GM11168 (cell line): Measurements from ENCODE around the gene ST6GALNAC1.
"Not testable (repeated sequence)": the region's sequence is repeated elsewhere in the genome, so short reads cannot be mapped to it uniquely, and the experiment has no call there.

Source experiments
- in situ Hi-C: fragments of 300-500 bp; cut with MboI; formaldehyde crosslinking; loops from one replicate; pipeline ENCODE4 v1.12.0; 2022; ENCODE audit warnings: low sequenced_read_pairs; ENCODE audit not compliant: unreplicated experiment

The ST6GALNAC1 gene

DNA sequence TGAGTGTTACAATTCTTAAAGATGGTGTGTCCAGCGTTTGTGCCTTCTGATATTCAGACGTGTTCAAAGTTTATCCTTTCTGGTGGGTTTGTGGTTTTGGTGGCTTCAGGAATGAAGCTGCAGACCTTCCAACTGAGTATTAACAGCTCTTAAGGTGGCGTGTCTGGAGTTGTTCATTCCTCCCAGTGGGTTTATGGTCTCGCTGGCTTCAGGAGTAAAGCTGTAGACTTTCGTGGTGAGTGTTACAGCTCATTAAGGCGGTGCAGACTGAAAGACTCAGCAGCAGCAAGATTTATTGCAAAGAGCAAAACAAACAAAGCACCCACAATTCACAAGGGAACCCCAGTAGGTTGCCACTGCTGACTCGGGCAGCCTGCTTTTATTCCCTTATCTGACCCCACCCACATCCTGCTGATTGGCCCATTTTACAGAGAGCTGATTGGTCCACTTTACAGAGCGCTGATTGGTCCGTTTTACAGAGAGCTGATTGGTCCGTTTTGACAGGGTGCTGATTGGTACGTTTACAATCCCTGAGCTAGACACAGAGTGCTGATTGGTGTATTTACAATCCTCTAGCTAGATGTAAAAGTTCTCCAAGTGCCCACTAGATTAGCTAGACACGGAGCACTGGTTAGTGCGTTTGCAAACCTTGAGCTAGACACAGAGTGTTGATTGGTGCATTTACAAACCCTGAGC, 29.3 kb downstream of the ST6GALNAC1 start:
- in situ Hi-C loops, result not testable (repeated sequence)

DNA sequence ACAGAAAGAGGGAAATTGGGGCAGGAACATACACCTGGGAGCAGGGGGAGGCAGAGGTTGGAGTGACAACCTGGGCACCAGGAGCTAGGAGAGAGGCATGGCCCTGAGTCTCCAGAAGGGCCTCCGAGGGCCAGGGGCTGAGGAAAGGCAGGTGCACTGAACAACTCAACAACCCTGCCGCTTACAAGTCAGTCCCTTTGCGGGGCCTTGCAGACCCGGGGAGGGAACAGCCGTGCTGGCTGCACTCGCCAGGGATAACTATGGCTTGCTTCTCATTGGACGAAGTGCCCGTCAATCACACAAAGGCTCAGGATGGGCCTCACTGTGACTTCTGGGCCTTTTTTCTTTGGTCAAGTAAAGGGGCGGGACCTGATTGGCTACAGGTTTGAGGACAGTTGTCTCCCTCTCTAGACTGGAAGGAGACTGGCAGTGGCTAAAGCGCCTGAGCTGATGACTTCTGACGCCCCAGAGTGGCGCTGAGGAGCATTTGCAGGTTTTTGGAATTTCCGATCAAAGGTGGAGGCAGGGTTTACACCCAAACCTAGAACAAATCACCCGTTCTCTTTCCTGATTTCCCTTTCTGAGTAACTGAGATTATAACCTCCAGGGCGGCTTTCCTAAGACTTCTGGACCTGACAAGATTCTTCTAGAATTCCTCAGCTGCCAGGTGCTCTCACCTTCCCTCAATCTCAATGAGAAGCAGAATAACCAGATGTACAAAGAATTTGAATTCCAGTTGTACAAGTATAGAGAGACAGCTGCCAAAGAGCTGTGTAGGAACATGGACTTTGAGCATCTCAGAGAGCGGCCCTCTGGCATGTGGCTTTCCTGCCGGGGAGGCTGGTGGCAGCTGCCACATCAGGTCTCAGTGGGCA, 30.3 kb downstream of the ST6GALNAC1 start:
- in situ Hi-C loops, result no loop called here

DNA sequence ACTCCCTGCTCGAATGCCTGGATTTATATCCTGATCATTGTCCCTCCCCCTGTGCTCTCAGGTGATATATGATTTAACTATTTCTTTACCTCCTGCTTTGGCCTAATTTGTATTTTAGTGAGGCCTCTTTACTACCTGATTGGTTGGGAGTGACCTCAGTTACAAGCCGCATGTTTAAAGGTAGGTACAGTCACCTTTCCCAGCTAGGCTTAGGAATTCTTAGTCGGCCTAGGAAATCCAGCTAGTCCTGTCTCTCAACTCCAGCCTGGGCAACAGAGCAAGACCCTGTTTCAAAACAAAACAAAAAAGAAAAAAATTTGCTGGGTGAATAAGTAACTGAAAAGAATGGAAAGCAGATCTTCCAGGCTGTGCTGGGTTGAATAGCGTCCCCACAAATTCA, 31.1 kb downstream of the ST6GALNAC1 start:
- in situ Hi-C loops, result no loop called here

DNA sequence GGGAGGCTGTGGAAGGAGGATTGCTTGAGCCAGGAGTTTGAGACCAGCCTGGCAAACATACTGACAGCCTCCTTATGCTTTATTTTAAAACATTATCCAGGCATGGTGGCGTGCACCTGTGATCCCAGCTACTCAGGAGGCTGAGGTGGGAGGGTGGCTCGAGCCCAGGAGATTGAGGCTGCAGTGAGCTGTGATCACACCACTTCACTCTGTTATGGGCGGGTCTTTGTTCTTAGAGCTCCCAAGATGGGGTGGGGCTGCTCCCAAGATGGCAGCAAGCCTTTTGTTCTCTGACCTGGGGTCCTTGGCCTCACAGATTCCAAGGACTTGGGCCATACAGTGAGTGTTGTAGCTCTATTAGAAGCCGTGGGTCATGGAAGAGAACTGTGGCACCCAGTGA, 31.8 kb downstream of the ST6GALNAC1 start:
- in situ Hi-C loops, result no loop called here

DNA sequence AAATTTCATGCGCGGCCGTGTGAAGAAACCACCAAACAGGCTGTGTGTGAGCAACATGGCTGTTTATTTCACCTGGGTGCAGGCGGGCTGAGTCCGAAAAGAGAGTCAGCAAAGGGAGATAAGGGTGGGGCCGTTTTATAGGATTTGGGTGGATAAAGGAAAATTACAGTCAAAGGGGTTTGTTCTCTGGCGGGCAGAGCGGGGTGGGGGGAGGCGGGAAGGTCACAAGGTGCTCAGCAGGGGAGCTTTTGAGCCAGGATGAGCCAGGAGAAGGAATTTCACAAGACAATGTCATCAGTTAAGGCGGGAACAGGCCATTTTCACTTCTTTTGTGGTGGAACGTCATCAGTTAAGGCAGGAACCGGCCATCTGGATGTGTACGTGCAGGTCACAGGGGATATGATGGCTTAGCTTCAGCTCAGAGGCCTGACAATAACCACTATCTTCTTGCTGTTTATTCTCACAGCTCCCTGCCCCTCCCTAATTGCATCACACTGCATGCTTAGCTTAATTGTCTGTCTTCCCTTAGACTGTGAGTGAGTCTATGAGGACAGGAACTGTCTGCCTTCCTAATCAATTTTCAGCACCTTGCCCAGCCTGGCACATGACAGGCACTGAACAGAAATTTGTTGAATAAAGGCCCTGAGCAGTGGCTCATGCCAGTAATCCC, 32.3 kb downstream of the ST6GALNAC1 start:
- in situ Hi-C loops, result not testable (repeated sequence)

DNA sequence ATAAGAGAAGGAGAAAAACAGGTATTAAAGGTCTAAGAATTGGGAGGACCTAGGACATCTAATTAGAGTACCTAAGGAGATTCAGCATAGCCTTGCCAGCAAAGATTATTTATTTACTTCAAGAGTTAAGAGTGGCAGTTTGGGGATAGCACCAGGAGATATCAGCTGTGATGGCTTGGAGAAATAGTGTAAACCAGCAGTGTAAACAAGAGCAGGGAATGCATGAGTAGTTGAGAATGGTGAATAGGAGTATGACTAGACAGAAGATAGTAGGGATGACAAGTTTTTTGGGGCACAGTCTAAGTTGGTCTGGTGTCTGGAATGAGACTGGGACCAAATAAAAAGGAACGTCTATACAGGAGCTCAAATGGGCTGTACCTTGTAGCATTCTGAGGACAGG, 36.9 kb downstream of the ST6GALNAC1 start:
- in situ Hi-C loops, result not testable (repeated sequence)

DNA sequence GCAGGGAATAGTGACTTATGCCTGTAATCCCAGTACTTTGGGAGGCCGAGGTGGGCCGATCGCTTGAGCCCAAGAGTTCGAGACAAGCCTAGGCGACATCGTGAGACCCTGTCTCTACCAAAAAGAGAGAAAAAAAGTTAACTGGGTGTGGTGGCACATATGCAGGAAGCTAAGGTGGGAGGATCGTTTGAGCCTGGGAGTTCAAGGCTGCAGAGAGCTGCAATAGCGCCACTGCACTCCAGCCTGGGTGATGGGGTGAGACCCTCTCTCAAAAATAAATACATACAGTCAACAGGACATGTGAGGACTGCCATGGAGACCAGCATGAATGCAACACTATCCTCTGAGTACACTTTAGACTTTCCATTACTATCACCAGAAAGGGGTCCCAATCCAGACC, 42.5 kb downstream of the ST6GALNAC1 start:
- in situ Hi-C loops, result no loop called here

DNA sequence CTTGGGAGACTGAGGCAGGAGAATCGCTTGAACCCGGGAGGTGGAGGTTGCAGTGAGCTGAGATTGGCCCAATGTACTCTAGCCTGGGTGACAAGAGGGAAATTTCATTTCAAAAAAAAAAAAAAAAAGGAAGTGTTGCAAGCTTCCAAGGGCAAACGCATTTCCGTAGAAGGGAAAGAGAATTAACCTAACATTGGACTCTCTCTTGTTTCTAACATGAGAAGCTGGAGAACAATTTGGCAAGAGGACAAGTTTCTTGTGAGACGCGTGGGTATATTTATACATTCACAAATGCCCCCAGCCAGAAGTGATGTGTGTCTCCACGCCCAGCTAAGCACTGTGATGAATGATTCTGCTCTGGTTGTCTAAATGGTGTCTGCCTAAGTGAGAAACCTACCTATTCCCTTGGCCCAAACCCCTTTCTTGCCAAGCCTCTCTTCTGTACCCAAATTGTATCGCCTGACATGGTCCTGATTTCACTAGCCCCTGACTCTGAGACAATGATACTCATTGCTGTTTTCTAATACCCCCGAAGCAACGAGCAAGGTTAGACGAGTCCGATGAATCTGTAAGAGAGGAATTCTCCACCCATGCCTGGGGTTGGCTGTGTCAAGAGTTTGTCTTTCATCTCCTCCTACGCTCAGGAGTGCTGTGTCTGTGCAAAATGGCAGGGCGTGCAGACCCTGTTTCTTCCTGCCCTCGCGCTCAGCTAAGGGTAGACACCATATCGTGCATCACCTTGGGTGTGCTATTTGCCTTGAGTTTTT, 43.7 kb downstream of the ST6GALNAC1 start:
- in situ Hi-C loops, result no loop called here

DNA sequence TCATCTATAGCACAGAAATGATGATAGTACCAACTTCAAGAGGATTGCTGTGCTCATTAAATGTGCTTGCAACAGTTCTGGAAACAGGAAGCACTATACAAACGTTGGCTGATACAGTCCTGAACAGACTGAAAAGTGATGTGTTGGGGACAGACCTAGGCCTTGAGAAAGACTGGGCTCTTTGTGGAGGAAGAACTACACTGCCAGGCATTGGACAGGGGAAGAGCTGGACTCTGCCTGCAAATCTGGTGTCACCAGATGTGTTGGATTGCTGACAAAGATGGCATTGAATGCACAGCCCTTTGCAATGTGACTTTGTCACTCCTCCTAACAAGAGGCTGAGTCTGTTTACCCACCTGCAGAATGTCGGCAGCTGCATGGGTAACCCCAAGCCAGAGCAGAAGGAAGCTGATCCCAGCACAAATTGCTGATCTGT, 45.5 kb downstream of the ST6GALNAC1 start:
- in situ Hi-C loops, result no loop called here

DNA sequence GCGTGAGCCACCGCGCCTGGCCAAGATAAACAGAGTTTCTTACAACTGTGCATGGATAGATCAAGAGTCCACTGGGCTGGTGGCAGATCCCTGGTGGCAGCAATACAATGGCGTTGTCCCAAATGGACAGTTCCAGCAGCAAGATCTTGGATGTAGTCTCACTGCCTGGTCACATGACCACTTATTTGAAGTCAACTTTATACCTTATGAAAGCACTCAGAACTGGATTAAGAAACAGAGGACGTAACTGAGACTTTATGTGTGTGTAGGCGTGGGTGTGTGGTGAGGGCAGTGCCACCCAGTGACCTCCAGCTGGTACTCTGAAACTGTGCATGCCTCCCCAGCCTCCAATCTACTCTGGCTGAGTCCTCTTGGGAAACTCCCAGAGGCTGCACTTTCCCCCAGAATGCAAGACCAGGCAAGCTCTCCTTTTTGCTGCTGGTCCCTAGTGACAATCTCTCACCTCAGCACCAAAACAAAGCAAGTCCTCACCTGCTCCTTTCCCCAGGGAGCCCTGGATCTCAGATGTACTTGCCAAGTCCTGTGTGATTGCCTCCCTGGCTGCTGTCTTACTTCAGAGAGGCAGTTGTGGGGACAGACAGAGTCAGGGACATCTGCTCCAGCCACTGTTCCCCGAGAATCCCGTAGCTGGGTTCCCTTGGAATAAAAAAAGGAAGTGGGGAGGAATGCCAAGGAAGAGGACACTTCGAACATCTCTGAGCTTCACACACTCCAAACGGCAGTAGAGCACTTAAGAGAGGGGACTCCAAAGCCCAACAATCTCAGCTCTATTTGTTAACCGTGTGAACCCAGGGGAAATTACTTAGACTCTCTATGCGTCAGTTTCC, 46.2 kb downstream of the ST6GALNAC1 start:
- in situ Hi-C loops, result no loop called here

DNA sequence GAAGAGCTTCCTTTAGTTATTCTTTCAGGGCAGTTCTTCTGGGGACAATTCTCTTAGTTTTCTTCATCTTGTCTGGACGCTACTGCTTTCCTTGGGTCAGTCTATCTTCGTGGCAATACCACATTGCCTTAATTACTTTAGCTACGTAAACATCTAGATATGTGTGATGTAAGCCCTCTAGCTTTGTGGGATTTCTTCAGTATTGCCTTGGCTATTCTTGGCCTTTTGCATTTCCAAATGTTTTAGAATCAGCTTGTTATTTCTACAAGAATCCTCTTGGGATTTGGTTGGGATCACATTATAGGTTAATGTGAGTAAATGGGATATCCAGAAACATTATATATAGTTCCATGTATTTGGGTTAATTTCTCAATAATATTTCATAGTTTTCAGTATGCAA, 48.9 kb downstream of the ST6GALNAC1 start:
- in situ Hi-C loops, result no loop called here

DNA sequence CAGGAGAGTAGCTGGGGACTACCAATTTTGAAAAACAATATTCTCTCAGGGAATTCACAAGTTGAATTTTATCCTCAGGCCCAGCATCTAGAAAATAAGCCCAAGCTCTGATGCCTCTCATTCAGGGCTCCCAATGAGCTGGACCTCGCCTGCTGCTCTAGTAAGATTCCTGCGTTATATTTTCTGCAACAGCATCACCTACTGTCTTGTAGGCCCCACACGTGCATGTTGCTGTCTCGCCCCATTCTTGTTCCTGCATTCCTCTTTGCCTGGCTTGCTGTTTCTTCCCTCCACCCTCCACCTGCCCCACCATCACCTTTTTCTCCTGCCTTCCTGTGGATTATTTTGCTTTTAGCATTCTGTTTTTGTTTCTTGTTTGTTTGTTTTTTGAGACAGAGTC, 49.6 kb downstream of the ST6GALNAC1 start:
- in situ Hi-C loops, result no loop called here

DNA sequence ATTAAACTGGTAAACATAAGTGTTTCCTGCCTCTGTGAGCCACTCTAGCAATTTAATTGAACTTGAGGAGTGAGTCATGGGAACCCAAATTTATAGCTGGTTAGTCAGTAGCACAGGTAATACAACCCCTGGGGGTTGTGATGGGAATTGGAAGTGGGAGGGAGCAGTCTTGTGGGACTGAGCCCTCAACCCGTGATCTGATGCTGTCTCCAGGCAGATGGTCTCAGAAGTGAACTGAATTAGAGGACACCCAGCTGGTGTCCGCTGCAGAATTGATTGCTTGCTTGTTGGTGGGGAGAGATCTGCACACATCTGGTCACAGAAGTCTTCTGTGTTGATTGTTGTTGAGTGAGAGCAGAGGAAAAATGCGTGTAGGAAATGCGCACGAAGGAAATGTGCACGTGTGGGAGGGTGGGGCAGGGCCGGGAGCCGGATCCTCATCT, 50.2 kb downstream of the ST6GALNAC1 start:
- in situ Hi-C loops, result no loop called here

DNA sequence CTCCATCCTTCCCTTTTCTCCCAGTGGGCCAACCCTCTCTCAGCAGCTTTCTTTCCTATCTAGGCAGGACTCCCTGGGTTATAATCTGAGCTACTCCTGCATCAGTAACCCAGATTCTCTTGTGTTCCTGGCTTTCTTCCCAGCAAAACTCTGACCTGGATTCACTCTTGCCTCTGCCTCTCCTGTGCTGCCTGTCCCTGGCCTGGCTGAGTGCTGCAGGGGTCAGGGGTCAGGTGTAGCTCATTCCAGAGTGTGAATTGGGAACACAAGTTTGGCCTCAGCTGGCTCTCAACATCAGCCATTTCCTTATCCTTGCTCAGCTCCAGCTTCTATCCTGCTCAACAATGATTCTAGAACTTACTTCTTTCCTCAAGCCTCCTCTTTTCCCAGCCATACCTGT, 55.4 kb downstream of the ST6GALNAC1 start:
- in situ Hi-C loops, result no loop called here

DNA sequence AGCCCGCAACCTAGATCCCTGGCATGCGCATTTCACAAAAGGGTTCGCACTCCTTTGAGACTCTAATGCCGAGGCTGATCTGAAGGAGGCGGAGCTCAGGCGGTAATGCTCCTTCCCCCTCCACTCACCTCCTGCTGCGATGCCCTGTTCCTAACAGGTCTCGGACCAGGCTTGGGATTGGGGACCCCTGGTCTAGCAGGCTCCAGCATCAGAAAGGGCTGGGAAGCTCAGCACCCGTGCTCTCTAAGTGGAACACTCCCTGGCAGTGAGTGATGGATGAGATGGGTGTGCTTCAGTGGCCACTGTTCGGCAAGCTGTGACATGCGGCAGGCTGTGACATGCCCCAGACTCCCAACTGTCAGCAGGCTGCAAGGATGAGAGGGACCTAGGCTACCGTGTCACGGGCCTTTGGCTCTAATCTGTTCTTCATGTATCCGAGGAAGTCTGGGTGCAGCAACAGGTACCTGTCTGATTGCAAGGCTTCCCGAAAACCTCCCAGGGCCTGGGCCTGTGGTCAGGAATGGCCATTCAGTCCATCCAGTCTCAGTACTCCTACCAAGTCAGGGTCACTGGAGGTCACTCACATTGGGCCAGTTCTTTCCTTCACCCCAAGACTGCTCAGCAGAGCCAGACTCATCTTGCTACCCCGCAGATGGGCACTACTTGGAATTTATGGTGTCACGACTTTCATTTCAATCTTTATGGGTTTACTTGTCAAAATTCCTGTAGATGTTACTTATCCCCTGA, 56.6 kb downstream of the ST6GALNAC1 start:
- in situ Hi-C loops, result no loop called here

DNA sequence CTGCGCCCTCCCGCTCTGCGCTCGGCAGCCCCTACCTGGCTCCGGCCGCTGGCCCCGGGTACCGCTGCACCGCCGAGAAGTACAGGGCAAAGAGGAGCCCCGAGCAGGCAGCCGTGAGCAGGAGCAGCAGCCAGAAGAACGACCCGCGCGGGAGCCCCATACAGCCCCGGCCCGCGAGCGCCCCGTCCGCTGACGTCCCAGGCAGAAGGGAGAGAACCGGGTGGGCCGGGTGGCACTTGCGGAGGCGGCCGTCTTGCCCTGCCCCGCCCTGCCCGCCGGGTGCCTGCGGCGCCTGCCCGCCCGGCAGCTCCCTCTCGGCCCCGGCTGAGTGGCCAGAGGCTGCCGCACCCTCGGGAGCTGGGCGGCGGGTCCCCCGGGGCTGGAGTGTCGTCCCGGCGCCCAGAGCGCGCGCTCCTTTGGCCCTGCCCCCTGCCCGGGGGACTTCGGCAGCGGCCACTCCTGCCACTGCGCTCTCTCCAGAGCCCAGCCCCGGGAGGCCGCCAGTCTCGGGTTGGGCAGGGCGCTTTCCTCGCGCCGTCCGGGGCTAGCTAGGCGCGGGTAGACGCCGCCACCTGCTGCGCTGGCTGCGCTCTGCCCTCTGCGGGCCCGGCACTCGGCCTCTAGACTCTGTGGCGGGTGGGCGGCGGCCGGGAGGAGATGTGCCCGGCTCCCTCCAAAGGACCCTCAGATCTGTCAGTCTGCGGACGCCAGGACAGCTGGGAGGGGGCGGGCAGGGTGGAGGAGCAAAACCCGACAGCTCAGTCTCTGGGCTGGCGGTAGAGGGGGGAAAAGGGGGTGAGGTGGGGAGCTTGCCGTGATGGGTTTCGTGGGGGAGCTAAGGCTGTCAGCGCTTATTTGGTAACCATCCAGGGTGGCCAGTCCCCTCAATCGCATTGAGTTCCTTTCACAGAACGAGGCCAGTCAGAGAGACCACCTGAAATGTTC, 57.6 kb downstream of the ST6GALNAC1 start, which contains the start of gene ST6GALNAC2:
Gene ST6GALNAC2 (minus strand): TSS at position 212 of the 945 bp plus-strand sequence. CDS start 52 bp downstream, at position 160.
- in situ Hi-C loops, result no loop called here

DNA sequence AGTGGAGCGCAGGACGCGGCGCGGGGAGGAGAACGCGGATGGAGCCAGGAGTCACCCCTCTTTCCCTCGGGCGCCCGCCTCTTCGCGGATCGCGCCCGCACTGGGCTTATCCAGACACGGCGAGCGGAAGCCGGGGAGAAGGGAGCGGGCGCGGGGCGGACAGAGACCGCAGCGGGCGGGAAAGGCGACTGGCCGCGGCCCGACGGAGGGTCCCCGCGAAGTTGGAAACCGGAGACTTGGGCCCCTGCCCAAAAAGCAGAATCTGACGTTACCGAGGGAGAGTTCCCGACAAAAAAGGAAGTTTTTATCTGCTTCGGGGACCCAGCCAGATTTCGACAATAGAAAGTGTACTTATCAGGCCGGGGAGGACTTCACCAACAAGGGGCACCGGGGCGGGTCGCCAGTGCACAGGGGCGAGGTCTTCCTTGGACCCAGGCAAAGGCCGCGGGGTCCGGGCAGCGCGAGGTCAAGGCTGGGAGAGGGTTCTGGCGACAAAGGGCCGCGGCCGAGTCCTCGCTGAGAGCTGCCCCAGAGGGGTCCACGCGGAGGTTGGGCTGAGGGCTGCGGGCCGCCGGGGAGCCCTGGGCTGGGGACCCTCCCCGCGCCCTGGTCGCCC, 58.4 kb downstream of the ST6GALNAC1 start:
- in situ Hi-C loops, result no loop called here
